NK-92 treated with Interleukin-12 subunit alpha and Interleukin-12 subunit beta, amount 100 ng/mL, for 24 hours (cell line): ENCODE measurements around the gene RACGAP1.

Source experiments
- DNase-seq: peaks from one replicate; lab custom pipeline; 2025; lab: John Stamatoyannopoulos, UW

The RACGAP1 gene

GRCh38 chr12:50025187-50026059, at the start of gene RACGAP1:
Gene RACGAP1 (minus strand): TSS chr12:50025494. CDS start chr12:50016715, 8,779 bp downstream.
- DNase-seq: peak; percentile 87

GRCh38 chr12:50073712-50074111, 48.4 kb upstream of the RACGAP1 start:
- DNase-seq: no peak

- no peak for DNase-seq
These were observed 47.9 kb upstream of the RACGAP1 start for GRCh38 chr12:50073206-50073605.

GRCh38 chr12:50072198-50072907, 47.1 kb upstream of the RACGAP1 start:
- no peak for DNase-seq

GRCh38 chr12:50070314-50071060, 45.2 kb upstream of the RACGAP1 start:
- DNase-seq: peak; percentile 11

GRCh38 chr12:50069539-50069938, 44.2 kb upstream of the RACGAP1 start:
- no peak for DNase-seq

GRCh38 chr12:50069069-50069468, 43.8 kb upstream of the RACGAP1 start:
- DNase-seq: no peak

GRCh38 chr12:50066402-50066801, 41.1 kb upstream of the RACGAP1 start:
- DNase-seq: no peak

- DNase-seq: no peak
These were observed 40.5 kb upstream of the RACGAP1 start for GRCh38 chr12:50065726-50066310.

- DNase-seq: no peak
These were observed 37.6 kb upstream of the RACGAP1 start for GRCh38 chr12:50062728-50063460.

- DNase-seq: no peak
These were observed 36.8 kb upstream of the RACGAP1 start for GRCh38 chr12:50061946-50062686.

- DNase-seq: no peak
These were observed 35.9 kb upstream of the RACGAP1 start for GRCh38 chr12:50061171-50061570.

GRCh38 chr12:50060120-50060468, 34.8 kb upstream of the RACGAP1 start:
- DNase-seq: no peak

- no peak for DNase-seq
These were observed 34.3 kb upstream of the RACGAP1 start for GRCh38 chr12:50059440-50060119.

GRCh38 chr12:50058743-50059312, 33.5 kb upstream of the RACGAP1 start:
- DNase-seq: no peak

- DNase-seq: no peak
These were observed 32.8 kb upstream of the RACGAP1 start for GRCh38 chr12:50057896-50058670.

- DNase-seq: no peak
These were observed 31.9 kb upstream of the RACGAP1 start, which contains the start of gene ASIC1 for GRCh38 chr12:50057000-50057841. Gene ASIC1 (plus strand): TSS chr12:50057596. CDS start chr12:50058767, 1,171 bp downstream.

- DNase-seq: no peak
These were observed 31.3 kb upstream of the RACGAP1 start for GRCh38 chr12:50056639-50056976.
